ENCODE data around the gene PIK3C2B. TPM values are rescaled to one million over a fixed set of nuclear protein-coding genes. Genes with fewer than 3 reads are reported as not detected.
A peak's percentile ranks its signal among the peaks of the same experiment; 100 is the strongest.

The PIK3C2B gene
- total and polyA plus RNA-seq, 4 donors, result 11.9 to 37.6 (median 25.0) TPM

DNA sequence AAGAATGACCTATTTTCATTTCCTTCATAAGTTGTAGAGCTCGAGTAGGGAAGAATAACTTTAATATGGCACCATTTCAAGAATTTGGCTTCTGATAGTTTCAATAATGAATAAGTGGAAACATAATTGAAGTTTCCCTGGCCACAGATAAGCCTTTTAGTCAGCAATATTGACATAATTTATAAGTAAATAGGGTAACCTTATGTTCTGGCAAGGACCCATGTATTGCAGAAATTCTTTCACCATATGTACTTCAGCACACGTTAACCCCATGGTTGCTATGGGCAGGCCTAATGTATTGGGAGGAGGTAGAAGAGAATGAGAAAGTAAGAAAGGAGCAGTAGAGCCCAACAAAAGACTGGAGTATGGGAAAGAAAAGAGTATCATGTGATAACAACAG lies 47.0 kb upstream of the PIK3C2B start:
- no peaks in the 10 kb centered on the region for H3K27me3 ChIP-seq (ENCODE audit: control insufficient read depth in 3 of 3, insufficient read depth in 3 of 3, low read length in 2 of 3)
- ATAC-seq (ENCODE audit: insufficient read depth, low FRiP score) (no peak), DNase-seq (peak in 2 of 3 donors; percentile 26 to 54)
- H3K4me3 ChIP-seq, result no peak overlapping the region
- no peaks in the 10 kb centered on the region for H3K4me1 ChIP-seq (ENCODE audit: control insufficient read depth in 5 of 5, insufficient read depth in 5 of 5, low read length in 5 of 5)
- H3K9me3 ChIP-seq (ENCODE audit: control insufficient read depth in 4 of 4, insufficient read depth in 3 of 4, low read length in 3 of 4), result no peaks in the 10 kb centered on the region
- TF ChIP-seq, protein P1, sequence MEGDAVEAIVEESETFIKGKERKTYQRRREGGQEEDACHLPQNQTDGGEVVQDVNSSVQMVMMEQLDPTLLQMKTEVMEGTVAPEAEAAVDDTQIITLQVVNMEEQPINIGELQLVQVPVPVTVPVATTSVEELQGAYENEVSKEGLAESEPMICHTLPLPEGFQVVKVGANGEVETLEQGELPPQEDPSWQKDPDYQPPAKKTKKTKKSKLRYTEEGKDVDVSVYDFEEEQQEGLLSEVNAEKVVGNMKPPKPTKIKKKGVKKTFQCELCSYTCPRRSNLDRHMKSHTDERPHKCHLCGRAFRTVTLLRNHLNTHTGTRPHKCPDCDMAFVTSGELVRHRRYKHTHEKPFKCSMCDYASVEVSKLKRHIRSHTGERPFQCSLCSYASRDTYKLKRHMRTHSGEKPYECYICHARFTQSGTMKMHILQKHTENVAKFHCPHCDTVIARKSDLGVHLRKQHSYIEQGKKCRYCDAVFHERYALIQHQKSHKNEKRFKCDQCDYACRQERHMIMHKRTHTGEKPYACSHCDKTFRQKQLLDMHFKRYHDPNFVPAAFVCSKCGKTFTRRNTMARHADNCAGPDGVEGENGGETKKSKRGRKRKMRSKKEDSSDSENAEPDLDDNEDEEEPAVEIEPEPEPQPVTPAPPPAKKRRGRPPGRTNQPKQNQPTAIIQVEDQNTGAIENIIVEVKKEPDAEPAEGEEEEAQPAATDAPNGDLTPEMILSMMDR (IDR thresholded peaks at IDR 0.05; ENCODE audit: control extremely low read depth, extremely low read depth), result no peak
- H3K9ac ChIP-seq (ENCODE audit: insufficient read depth in 1 of 2, low read length in 2 of 2), result no peak overlapping the region
- peaks cover 26 to 61% (median 48%) of the 10 kb centered on the region in 4 donors for H3K36me3 ChIP-seq (ENCODE audit: control insufficient read depth in 4 of 4, insufficient read depth in 4 of 4, low read length in 4 of 4)
- 49 to 79% methylated on average over 2 of the region's 2 CpGs for WGBS, 2 donors
- H3K27ac ChIP-seq (ENCODE audit: low read depth in 1 of 2, low read length in 1 of 2), result no peak overlapping the region

GRCh38 chr1:204532832-204533231 lies 38.2 kb upstream of the PIK3C2B start:
- no peaks in the 10 kb centered on the region for H3K4me1 ChIP-seq (ENCODE audit: control insufficient read depth in 5 of 5, insufficient read depth in 5 of 5, low read length in 5 of 5)
- peaks cover 28 to 40% (median 31%) of the 10 kb centered on the region in 4 donors for H3K36me3 ChIP-seq (ENCODE audit: control insufficient read depth in 4 of 4, insufficient read depth in 4 of 4, low read length in 4 of 4)
- no peaks in the 10 kb centered on the region for H3K27me3 ChIP-seq (ENCODE audit: control insufficient read depth in 3 of 3, insufficient read depth in 3 of 3, low read length in 2 of 3)
- no peak for DNase-seq
- H3K9me3 ChIP-seq (ENCODE audit: control insufficient read depth in 4 of 4, insufficient read depth in 3 of 4, low read length in 3 of 4), result no peaks in the 10 kb centered on the region
- no peak overlapping the region for H3K27ac ChIP-seq (ENCODE audit: low read depth in 1 of 2, low read length in 1 of 2)
- H3K4me3 ChIP-seq, result no peak overlapping the region
- ATAC-seq (ENCODE audit: insufficient read depth, low FRiP score), result no peak
- TF ChIP-seq, protein P1 (IDR thresholded peaks at IDR 0.05; ENCODE audit: control extremely low read depth, extremely low read depth), result no peak
- H3K9ac ChIP-seq (ENCODE audit: insufficient read depth in 1 of 2, low read length in 2 of 2), result no peak overlapping the region

DNA sequence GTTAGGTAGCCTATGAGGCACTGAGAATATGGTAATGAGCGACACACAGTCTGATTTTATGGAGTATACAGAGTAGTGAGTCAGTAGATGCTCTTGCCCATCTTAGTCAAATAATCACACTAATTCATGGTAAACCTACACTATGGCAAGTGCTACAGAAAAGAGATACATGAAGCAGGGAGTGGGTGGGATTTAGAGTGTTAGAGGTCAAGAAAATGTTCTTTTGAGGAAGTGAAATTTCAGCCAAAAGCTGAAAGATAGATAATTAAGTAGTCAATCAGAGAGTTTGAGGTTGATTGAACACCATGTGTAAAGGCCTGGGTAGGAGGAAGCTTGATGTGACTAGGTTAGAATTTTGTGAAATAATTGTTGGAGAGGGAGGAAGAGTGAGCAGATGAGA lies 36.3 kb upstream of the PIK3C2B start:
- no peak overlapping the region for H3K9ac ChIP-seq (ENCODE audit: insufficient read depth in 1 of 2, low read length in 2 of 2)
- peaks cover 31 to 41% (median 33%) of the 10 kb centered on the region in 4 donors for H3K36me3 ChIP-seq (ENCODE audit: control insufficient read depth in 4 of 4, insufficient read depth in 4 of 4, low read length in 4 of 4)
- H3K4me3 ChIP-seq, result no peak overlapping the region
- no peaks in the 10 kb centered on the region for H3K27me3 ChIP-seq (ENCODE audit: control insufficient read depth in 3 of 3, insufficient read depth in 3 of 3, low read length in 2 of 3)
- ATAC-seq (ENCODE audit: insufficient read depth, low FRiP score), result no peak
- TF ChIP-seq, protein P1 (IDR thresholded peaks at IDR 0.05; ENCODE audit: control extremely low read depth, extremely low read depth), result no peak
- H3K4me1 ChIP-seq (ENCODE audit: control insufficient read depth in 5 of 5, insufficient read depth in 5 of 5, low read length in 5 of 5), result no peaks in the 10 kb centered on the region
- 100% methylated on average over 1 of the region's 1 CpG for WGBS, 2 donors
- no peak overlapping the region for H3K27ac ChIP-seq (ENCODE audit: low read depth in 1 of 2, low read length in 1 of 2)
- no peak for DNase-seq
- H3K9me3 ChIP-seq (ENCODE audit: control insufficient read depth in 4 of 4, insufficient read depth in 3 of 4, low read length in 3 of 4), result no peaks in the 10 kb centered on the region

GRCh38 chr1:204529371-204529895 lies 34.8 kb upstream of the PIK3C2B start:
- TF ChIP-seq, protein P1 (IDR thresholded peaks at IDR 0.05; ENCODE audit: control extremely low read depth, extremely low read depth), result no peak
- DNase-seq (no peak), ATAC-seq (ENCODE audit: insufficient read depth, low FRiP score) (no peak)
- Histone ChIP-seq H3K27me3 (ENCODE audit: control insufficient read depth in 3 of 3, insufficient read depth in 3 of 3, low read length in 2 of 3) (no peaks in the 10 kb centered on the region), H3K4me1 (ENCODE audit: control insufficient read depth in 5 of 5, insufficient read depth in 5 of 5, low read length in 5 of 5) (no peaks in the 10 kb centered on the region), H3K4me3 (no peak overlapping the region), H3K27ac (ENCODE audit: low read depth in 1 of 2, low read length in 1 of 2) (no peak overlapping the region), H3K9ac (ENCODE audit: insufficient read depth in 1 of 2, low read length in 2 of 2) (no peak overlapping the region), H3K36me3 (ENCODE audit: control insufficient read depth in 4 of 4, insufficient read depth in 4 of 4, low read length in 4 of 4) (peaks cover 31 to 46% (median 34%) of the 10 kb centered on the region in 4 donors), H3K9me3 (ENCODE audit: control insufficient read depth in 4 of 4, insufficient read depth in 3 of 4, low read length in 3 of 4) (no peaks in the 10 kb centered on the region)
- 91 to 92% methylated on average over 7 of the region's 7 CpGs for WGBS, 2 donors

Data from lung (tissue), 12 donors.